Measurements from ENCODE around the gene TRIM13. TPM values are rescaled to one million over a fixed set of nuclear protein-coding genes. Genes with fewer than 3 reads are reported as not detected.

TRIM13 gene
- polyA plus RNA-seq, 1 donor from 2014 or later, result 52.8 TPM

DNA sequence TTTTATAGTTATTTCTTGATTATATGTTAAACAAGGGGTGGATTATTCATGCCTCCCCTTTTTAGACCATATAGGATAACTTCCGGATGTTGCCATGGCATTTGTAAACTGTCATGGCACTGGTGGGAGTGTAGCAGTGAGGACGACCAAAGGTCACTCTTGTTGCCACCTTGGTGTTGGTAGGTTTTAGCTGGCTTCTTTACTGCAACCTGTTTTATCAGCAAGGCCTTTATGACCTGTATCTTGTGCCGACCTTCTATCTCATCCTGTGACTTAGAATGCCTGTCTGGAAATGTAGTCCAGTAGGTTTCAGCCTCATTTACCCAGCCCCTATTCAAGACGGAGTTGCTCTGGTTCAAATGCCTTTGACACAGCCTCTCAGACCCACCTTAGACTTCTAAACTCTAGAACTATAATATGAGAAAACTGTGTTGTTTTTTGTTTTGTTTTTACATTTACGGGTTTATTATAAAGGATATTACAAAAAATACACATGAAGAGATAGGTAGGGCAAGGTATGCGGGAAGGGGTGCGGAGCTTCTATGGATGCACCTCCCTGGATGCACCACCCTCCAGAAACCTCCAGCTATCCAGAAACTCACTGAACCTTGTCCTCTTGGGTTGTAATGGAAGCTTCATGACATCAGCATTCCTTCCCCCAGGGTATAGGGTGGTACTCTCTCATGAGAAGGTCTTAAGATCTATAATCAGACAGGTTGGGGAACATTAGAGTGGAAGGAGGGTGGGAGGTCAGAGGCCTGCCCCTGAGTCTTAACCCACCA lies 44.9 kb upstream of the TRIM13 start:
- no peaks in the 10 kb centered on the region for H3K9me2 ChIP-seq (ENCODE audit: insufficient read depth, low read length)
- no peaks in the 10 kb centered on the region for H4K20me1 ChIP-seq (ENCODE audit: insufficient read depth)
- no peak overlapping the region for H2AFZ ChIP-seq (ENCODE audit: low read depth, low read length)
- no peaks in the 10 kb centered on the region for H3K36me3 ChIP-seq (ENCODE audit: insufficient read depth, low read length)
- H3K27me3 ChIP-seq (ENCODE audit: insufficient read depth, low read depth, low read length), result no peaks in the 10 kb centered on the region
- H3K4me2 ChIP-seq (ENCODE audit: low read length), result no peak overlapping the region
- H3K27ac ChIP-seq (ENCODE audit: low read length), result no peak overlapping the region
- no peaks in the 10 kb centered on the region for H3K79me2 ChIP-seq (replicated peaks; ENCODE audit: insufficient read depth, low read length)
- TF ChIP-seq, protein P1, sequence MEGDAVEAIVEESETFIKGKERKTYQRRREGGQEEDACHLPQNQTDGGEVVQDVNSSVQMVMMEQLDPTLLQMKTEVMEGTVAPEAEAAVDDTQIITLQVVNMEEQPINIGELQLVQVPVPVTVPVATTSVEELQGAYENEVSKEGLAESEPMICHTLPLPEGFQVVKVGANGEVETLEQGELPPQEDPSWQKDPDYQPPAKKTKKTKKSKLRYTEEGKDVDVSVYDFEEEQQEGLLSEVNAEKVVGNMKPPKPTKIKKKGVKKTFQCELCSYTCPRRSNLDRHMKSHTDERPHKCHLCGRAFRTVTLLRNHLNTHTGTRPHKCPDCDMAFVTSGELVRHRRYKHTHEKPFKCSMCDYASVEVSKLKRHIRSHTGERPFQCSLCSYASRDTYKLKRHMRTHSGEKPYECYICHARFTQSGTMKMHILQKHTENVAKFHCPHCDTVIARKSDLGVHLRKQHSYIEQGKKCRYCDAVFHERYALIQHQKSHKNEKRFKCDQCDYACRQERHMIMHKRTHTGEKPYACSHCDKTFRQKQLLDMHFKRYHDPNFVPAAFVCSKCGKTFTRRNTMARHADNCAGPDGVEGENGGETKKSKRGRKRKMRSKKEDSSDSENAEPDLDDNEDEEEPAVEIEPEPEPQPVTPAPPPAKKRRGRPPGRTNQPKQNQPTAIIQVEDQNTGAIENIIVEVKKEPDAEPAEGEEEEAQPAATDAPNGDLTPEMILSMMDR (IDR thresholded peaks at IDR 0.05; ENCODE audit: poor library complexity, severe bottlenecking), result no peak
- TF ChIP-seq SMC3 (conservative IDR thresholded peaks at IDR 0.05; ENCODE audit: poor library complexity), result no peak
- no peak for TF ChIP-seq TAF1 (IDR thresholded peaks at IDR 0.05; ENCODE audit: low read depth)
- no peak for TF ChIP-seq MXI1 (conservative IDR thresholded peaks at IDR 0.05; ENCODE audit: poor library complexity, severe bottlenecking)
- no peak for TF ChIP-seq POLR2AphosphoS5 (IDR thresholded peaks at IDR 0.05)
- no peak for TF ChIP-seq RAD21 (conservative IDR thresholded peaks at IDR 0.05)
- no peak for TF ChIP-seq EP300 (conservative IDR thresholded peaks at IDR 0.05; ENCODE audit: poor library complexity, severe bottlenecking)
- TF ChIP-seq EZH2 (IDR thresholded peaks at IDR 0.05; ENCODE audit: borderline replicate concordance, insufficient read depth, low read length, poor library complexity, severe bottlenecking), result no peak
- TF ChIP-seq, protein P2, sequence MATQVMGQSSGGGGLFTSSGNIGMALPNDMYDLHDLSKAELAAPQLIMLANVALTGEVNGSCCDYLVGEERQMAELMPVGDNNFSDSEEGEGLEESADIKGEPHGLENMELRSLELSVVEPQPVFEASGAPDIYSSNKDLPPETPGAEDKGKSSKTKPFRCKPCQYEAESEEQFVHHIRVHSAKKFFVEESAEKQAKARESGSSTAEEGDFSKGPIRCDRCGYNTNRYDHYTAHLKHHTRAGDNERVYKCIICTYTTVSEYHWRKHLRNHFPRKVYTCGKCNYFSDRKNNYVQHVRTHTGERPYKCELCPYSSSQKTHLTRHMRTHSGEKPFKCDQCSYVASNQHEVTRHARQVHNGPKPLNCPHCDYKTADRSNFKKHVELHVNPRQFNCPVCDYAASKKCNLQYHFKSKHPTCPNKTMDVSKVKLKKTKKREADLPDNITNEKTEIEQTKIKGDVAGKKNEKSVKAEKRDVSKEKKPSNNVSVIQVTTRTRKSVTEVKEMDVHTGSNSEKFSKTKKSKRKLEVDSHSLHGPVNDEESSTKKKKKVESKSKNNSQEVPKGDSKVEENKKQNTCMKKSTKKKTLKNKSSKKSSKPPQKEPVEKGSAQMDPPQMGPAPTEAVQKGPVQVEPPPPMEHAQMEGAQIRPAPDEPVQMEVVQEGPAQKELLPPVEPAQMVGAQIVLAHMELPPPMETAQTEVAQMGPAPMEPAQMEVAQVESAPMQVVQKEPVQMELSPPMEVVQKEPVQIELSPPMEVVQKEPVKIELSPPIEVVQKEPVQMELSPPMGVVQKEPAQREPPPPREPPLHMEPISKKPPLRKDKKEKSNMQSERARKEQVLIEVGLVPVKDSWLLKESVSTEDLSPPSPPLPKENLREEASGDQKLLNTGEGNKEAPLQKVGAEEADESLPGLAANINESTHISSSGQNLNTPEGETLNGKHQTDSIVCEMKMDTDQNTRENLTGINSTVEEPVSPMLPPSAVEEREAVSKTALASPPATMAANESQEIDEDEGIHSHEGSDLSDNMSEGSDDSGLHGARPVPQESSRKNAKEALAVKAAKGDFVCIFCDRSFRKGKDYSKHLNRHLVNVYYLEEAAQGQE (IDR thresholded peaks at IDR 0.05; ENCODE audit: borderline replicate concordance), result no peak
- H3K9me3 ChIP-seq (ENCODE audit: low read length), result no peaks in the 10 kb centered on the region
- no peaks in the 10 kb centered on the region for H3F3A ChIP-seq (ENCODE audit: insufficient read depth, low read length, poor library complexity, severe bottlenecking)
- no peak overlapping the region for H3K4me3 ChIP-seq (ENCODE audit: low read length)
- no peak overlapping the region for H3K9ac ChIP-seq (ENCODE audit: low read length)

DNA sequence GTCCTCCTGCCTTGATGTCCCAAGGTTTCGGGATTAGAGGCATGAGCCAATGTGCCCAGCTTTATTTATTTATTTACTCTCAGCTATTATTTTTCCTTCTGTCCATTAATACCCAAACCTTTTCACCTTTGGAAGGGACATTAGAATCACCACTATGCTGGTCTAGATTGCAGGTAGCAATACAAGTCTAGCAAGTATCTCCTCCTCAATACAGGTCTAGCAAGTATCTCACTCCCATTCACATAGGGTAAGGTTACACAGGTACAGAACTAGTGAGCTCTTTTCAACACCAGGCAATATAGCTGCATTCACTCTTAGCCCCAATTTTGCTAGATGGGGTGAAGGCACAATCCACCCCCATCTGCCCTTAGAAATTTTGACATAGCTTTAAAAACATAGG lies 43.3 kb upstream of the TRIM13 start:
- no peak overlapping the region for H3K9ac ChIP-seq (ENCODE audit: low read length)
- no peaks in the 10 kb centered on the region for H3K79me2 ChIP-seq (replicated peaks; ENCODE audit: insufficient read depth, low read length)
- H3K9me2 ChIP-seq (ENCODE audit: insufficient read depth, low read length), result no peaks in the 10 kb centered on the region
- H3K9me3 ChIP-seq (ENCODE audit: low read length), result no peaks in the 10 kb centered on the region
- H3K27me3 ChIP-seq (ENCODE audit: insufficient read depth, low read depth, low read length), result no peaks in the 10 kb centered on the region
- no peaks in the 10 kb centered on the region for H3K36me3 ChIP-seq (ENCODE audit: insufficient read depth, low read length)
- no peak overlapping the region for H3K27ac ChIP-seq (ENCODE audit: low read length)
- H2AFZ ChIP-seq (ENCODE audit: low read depth, low read length), result no peak overlapping the region
- H3F3A ChIP-seq (ENCODE audit: insufficient read depth, low read length, poor library complexity, severe bottlenecking), result no peaks in the 10 kb centered on the region
- no peak for TF ChIP-seq TAF1 (IDR thresholded peaks at IDR 0.05; ENCODE audit: low read depth)
- no peak for TF ChIP-seq EP300 (conservative IDR thresholded peaks at IDR 0.05; ENCODE audit: poor library complexity, severe bottlenecking)
- TF ChIP-seq RAD21 (conservative IDR thresholded peaks at IDR 0.05), result no peak
- TF ChIP-seq POLR2AphosphoS5 (IDR thresholded peaks at IDR 0.05), result no peak
- TF ChIP-seq EZH2 (IDR thresholded peaks at IDR 0.05; ENCODE audit: borderline replicate concordance, insufficient read depth, low read length, poor library complexity, severe bottlenecking), result no peak
- TF ChIP-seq, protein P1 (IDR thresholded peaks at IDR 0.05; ENCODE audit: poor library complexity, severe bottlenecking), result no peak
- TF ChIP-seq, protein P2 (IDR thresholded peaks at IDR 0.05; ENCODE audit: borderline replicate concordance), result no peak
- TF ChIP-seq MXI1 (conservative IDR thresholded peaks at IDR 0.05; ENCODE audit: poor library complexity, severe bottlenecking), result no peak
- H3K4me3 ChIP-seq (ENCODE audit: low read length), result no peak overlapping the region
- no peak overlapping the region for H3K4me2 ChIP-seq (ENCODE audit: low read length)
- H4K20me1 ChIP-seq (ENCODE audit: insufficient read depth), result no peaks in the 10 kb centered on the region
